HG02943 (cell line): ENCODE measurements around the gene IL31RA.

Experiments used
- ATAC-seq: cut with Tn5 transposase; IDR thresholded peaks from one replicate; pipeline ENCODE4 v1.9.1; 2021; ENCODE audit warnings: mild to moderate bottlenecking, low read depth, moderate library complexity; ENCODE audit not compliant: unreplicated experiment

Gene IL31RA

GRCh38 chr5:55857247-55857640, 6.1 kb downstream of the IL31RA start:
- ATAC-seq: no peak

GRCh38 chr5:55858104-55858503, 6.9 kb downstream of the IL31RA start:
- no peak for ATAC-seq

GRCh38 chr5:55860288-55860687, 9.1 kb downstream of the IL31RA start:
- no peak for ATAC-seq

- ATAC-seq: no peak
Measured at GRCh38 chr5:55860709-55861108, 9.6 kb downstream of the IL31RA start.

GRCh38 chr5:55864606-55865541, 13.7 kb downstream of the IL31RA start:
- no peak for ATAC-seq

GRCh38 chr5:55865831-55866230, 14.7 kb downstream of the IL31RA start:
- no peak for ATAC-seq

GRCh38 chr5:55866485-55866884, 15.3 kb downstream of the IL31RA start:
- ATAC-seq: no peak

GRCh38 chr5:55866934-55867333, 15.8 kb downstream of the IL31RA start:
- ATAC-seq: no peak

GRCh38 chr5:55868846-55869245, 17.7 kb downstream of the IL31RA start:
- ATAC-seq: no peak

- no peak for ATAC-seq
Measured at GRCh38 chr5:55869847-55870246, 18.7 kb downstream of the IL31RA start.

GRCh38 chr5:55873234-55873633, 22.1 kb downstream of the IL31RA start:
- no peak for ATAC-seq

- no peak for ATAC-seq
Measured at GRCh38 chr5:55877655-55878054, 26.5 kb downstream of the IL31RA start.

- ATAC-seq: no peak
Measured at GRCh38 chr5:55880453-55880852, 29.3 kb downstream of the IL31RA start.

- no peak for ATAC-seq
Measured at GRCh38 chr5:55885359-55885758, 34.2 kb downstream of the IL31RA start.

GRCh38 chr5:55888205-55888604, 37.0 kb downstream of the IL31RA start:
- no peak for ATAC-seq

GRCh38 chr5:55892479-55892878, 41.3 kb downstream of the IL31RA start:
- no peak for ATAC-seq

GRCh38 chr5:55894135-55894534, 43.0 kb downstream of the IL31RA start:
- no peak for ATAC-seq

GRCh38 chr5:55895346-55895745, 44.2 kb downstream of the IL31RA start:
- no peak for ATAC-seq

GRCh38 chr5:55896238-55896637, 45.1 kb downstream of the IL31RA start:
- no peak for ATAC-seq

GRCh38 chr5:55896663-55897062, 45.5 kb downstream of the IL31RA start:
- ATAC-seq: no peak

GRCh38 chr5:55897206-55897894, 46.2 kb downstream of the IL31RA start:
- ATAC-seq: no peak

GRCh38 chr5:55897905-55898304, 46.7 kb downstream of the IL31RA start:
- no peak for ATAC-seq
